GM06990 (cell line): Measurements from ENCODE around the gene SLC10A4.
A peak's percentile ranks its signal among the peaks of the same experiment; 100 is the strongest.

Experiments
- DNase-seq: peaks from one replicate; pipeline ENCODE4 v3.0.0-alpha.2; 2011; ENCODE audit not compliant: insufficient read length; ENCODE audit errors: extremely low read depth
- H3K27me3 ChIP-seq: replicated peaks from 2 replicates; pipeline ENCODE4 v1.6.0; 2011; ENCODE audit warnings: low read length; ENCODE audit not compliant: control insufficient read depth, insufficient read depth
- H3K36me3 ChIP-seq: 2 replicates; pipeline ENCODE4 v1.5.1; 2011; ENCODE audit warnings: low read length; ENCODE audit not compliant: control insufficient read depth, insufficient read depth
- H3K4me3 ChIP-seq: replicated peaks from 2 replicates; pipeline ENCODE4 v1.5.1; 2011; ENCODE audit warnings: low read depth, mild to moderate bottlenecking, control low read depth, low read length
- TF ChIP-seq, protein P1 (sequence below): IDR thresholded peaks from 2 replicates; pipeline ENCODE4 v1.5.1; 2011; ENCODE audit warnings: low read length, control low read depth, mild to moderate bottlenecking, inconsistent platforms; ENCODE audit not compliant: insufficient read depth, poor library complexity, severe bottlenecking

The SLC10A4 gene

DNA sequence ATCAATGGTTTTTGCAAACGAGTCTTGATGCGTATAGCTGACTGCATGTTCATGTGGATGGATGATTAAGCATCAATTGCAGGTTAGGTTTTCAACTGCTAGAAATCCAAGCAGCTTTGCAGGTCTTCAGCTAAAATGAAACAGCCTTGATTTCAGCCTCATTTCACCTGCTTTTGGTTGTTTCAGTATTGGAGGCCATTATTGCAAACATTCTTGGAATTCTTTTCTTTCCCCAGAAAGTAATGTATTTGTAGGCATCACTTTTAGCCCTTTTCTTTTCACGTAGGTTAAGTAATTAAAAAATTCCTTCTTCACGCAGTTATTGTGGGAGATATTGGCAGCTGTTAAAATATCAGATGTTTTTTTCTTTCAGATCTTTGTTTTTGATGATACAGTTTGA lies 15.8 kb downstream of the SLC10A4 start:
- Histone ChIP-seq H3K36me3 (peaks cover 1% of the 10 kb centered on the region), H3K27me3 (no peaks in the 10 kb centered on the region), H3K4me3 (no peak overlapping the region)
- no peak for DNase-seq
- TF ChIP-seq, protein P1, sequence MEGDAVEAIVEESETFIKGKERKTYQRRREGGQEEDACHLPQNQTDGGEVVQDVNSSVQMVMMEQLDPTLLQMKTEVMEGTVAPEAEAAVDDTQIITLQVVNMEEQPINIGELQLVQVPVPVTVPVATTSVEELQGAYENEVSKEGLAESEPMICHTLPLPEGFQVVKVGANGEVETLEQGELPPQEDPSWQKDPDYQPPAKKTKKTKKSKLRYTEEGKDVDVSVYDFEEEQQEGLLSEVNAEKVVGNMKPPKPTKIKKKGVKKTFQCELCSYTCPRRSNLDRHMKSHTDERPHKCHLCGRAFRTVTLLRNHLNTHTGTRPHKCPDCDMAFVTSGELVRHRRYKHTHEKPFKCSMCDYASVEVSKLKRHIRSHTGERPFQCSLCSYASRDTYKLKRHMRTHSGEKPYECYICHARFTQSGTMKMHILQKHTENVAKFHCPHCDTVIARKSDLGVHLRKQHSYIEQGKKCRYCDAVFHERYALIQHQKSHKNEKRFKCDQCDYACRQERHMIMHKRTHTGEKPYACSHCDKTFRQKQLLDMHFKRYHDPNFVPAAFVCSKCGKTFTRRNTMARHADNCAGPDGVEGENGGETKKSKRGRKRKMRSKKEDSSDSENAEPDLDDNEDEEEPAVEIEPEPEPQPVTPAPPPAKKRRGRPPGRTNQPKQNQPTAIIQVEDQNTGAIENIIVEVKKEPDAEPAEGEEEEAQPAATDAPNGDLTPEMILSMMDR = no peak

DNA sequence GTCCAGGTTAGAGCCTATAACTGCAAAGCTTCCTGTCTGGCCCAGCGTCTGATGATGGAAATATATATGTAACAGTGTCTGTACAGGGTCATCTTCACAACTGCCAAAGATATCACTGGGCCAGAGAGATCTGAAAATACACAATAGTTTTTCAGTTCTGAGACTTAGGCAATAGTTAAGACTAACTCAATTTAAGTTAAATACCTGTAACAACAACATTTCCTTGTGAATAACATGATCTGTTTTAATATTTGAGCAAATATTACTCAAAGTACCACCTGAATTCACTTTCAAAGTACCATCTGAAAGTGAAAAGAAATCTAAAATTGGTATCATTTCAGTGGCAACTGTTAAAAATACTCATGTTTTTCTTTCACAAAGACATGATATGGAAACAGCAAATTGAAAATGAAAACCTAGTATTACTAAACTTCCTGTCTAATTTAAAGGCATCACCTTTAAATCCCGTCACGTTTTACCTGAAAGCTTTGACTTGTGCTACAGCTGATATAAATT lies 16.5 kb downstream of the SLC10A4 start:
- H3K36me3 ChIP-seq = peaks cover 1% of the 10 kb centered on the region
- H3K27me3 ChIP-seq = no peaks in the 10 kb centered on the region
- TF ChIP-seq, protein P1 = no peak
- H3K4me3 ChIP-seq = no peak overlapping the region
- DNase-seq = peak; percentile 55

DNA sequence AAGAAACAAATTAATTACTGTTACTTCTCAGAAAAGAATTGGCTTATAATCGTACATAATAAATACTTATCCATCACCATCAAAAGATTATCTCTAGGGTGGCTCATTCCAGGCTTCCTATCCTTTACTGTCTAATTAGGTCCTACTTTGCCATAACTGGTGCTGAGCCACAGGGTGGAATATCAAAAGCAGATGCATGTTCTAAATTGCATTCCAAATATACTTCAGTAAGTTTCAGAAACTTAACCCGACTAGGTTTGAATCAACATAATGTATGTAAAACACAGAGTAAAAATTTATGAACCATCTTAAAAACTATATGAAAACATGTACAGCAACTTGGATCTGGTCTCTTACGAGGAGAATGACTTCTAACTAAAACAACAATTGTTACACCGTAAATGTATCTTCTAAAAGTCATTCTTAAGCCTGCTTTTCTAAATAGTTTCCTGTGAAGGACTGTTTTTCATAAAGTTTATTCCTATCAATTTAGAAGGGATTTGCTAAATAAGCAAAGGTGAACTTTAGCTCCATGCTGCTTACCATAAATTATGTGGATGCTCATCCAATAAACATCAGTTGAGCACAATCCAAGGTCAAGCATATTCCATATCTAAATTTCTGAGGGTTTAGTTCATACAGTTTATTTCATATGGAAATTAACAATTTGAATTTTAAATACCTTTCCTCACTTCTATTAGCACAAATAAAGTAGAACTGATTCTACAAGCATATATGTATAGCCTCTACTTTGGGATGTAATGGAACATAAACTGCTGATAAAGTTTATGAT lies 20.3 kb downstream of the SLC10A4 start:
- peaks cover under 1% of the 10 kb centered on the region; the same call in 1 of the 2 replicates for H3K36me3 ChIP-seq
- H3K4me3 ChIP-seq = no peak overlapping the region
- TF ChIP-seq, protein P1 = no peak
- no peaks in the 10 kb centered on the region for H3K27me3 ChIP-seq
- DNase-seq = no peak

DNA sequence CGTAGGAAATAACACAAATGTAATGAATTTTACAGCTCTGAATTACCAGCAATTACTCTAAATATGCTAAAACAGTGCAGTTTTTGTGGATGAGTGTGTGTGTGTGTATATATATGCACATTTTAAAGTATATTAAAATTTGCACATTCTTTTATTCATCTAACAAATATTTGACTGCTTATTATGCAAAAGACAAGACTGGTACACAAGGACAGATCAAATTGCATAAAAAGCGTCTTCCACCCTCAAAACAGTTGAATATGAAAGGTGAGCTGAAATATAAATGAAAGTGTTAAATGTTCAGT lies 20.8 kb downstream of the SLC10A4 start:
- H3K27me3 ChIP-seq = no peaks in the 10 kb centered on the region
- peaks cover 5% of the 10 kb centered on the region for H3K36me3 ChIP-seq
- no peak for DNase-seq
- TF ChIP-seq, protein P1 = no peak
- H3K4me3 ChIP-seq = no peak overlapping the region

- DNase-seq = no peak
- H3K36me3 ChIP-seq = peaks cover 5% of the 10 kb centered on the region
- TF ChIP-seq, protein P1 = no peak
Observed at GRCh38 chr4:48504352-48504751, 21.2 kb downstream of the SLC10A4 start.

DNA sequence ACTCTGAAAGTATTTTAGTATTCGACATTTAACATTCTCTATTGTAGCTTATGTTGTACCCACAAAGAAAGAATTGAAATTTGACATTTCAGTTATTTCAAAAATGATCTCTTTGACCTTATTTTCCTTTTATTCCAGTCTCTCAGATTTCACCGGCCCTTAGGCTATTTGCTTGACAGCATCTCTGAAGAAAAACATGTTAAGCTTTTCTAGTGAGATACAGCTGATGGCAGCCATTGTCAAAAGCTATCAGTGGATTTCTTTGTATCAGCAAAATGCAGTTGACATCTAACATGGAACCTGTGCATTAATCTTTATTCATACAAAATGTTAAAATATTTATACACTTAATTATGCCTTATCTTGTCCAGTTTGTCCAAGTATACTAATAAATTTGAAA lies 23.6 kb downstream of the SLC10A4 start:
- Histone ChIP-seq H3K27me3 (no peaks in the 10 kb centered on the region), H3K36me3 (peaks cover 11% of the 10 kb centered on the region), H3K4me3 (no peak overlapping the region)
- DNase-seq = no peak
- TF ChIP-seq, protein P1 = no peak

More at GRCh38 chr4:48504352-48504751, 21.2 kb downstream of the SLC10A4 start:
- H3K4me3 ChIP-seq = no peak overlapping the region
- no peaks in the 10 kb centered on the region for H3K27me3 ChIP-seq
